Vagina (tissue), 2 donors: ENCODE measurements around the gene BLOC1S6. TPM values are rescaled to one million over a fixed set of nuclear protein-coding genes. Genes with fewer than 3 reads are reported as not detected.

Experiments
- DNase-seq, 2 donors: peaks; one replicate each; pipeline ENCODE4 v3.0.0-alpha.2; 2017; ENCODE audit errors: extremely low spot score in 2 of 2
- H3K27ac ChIP-seq: fragments of 200-600 bp; sonication (generic); one replicate; pipeline ENCODE4 v1.5.1; 2019
- H3K27me3 ChIP-seq: fragments of 200-600 bp; sonication (generic); one replicate; pipeline ENCODE4 v1.5.1; 2019
- H3K36me3 ChIP-seq, 2 donors: fragments of 200-600 bp; sonication (generic); one replicate each; pipeline ENCODE4 v1.5.1; 2017 to 2019
- H3K4me1 ChIP-seq: fragments of 200-600 bp; sonication (generic); one replicate; pipeline ENCODE4 v1.5.1; 2019
- H3K4me3 ChIP-seq, 2 donors: fragments of 200-600 bp; sonication (generic); 1 replicate in 1 of 2; 2 replicates in 1 of 2; pipeline ENCODE4 v1.5.1; 2016 to 2019
- H3K9me3 ChIP-seq: fragments of 200-600 bp; sonication (generic); one replicate; pipeline ENCODE4 v1.5.1; 2019
- POLR2A ChIP-seq, 2 donors: fragments of 450-650 bp; IDR thresholded peaks; one replicate each; pipeline ENCODE4 v1.6.1; 2017; ENCODE audit warnings: antibody characterized with exemption in 2 of 2, mild to moderate bottlenecking in 2 of 2, moderate library complexity in 2 of 2
- POLR2AphosphoS5 ChIP-seq, 2 donors: sonication (generic); formaldehyde crosslinking; IDR thresholded peaks; one replicate each; pipeline ENCODE4 v1.9.0; 2017; ENCODE audit warnings: antibody characterized with exemption in 2 of 2, mild to moderate bottlenecking in 2 of 2, low read depth in 1 of 2; ENCODE audit not compliant: insufficient read depth in 1 of 2
- intact Hi-C: fragments of 100-400 bp; cut with DNase I; formaldehyde crosslinking; loops from one replicate; pipeline ENCODE4 v1.15.1; 2023
- total RNA-seq: library from RNA; depleted of rRNA; stranded (reverse); fragments of >200 nt; gene quantifications from one replicate; pipeline ENCODE4 v1.2.3, GENCODE V29; 2016
- TF ChIP-seq, protein P1 (sequence below), 3 experiments: fragments of 450-650 bp in 2 of 3; fragments of 200-600 bp in 1 of 3; sonication (generic) in 1 of 3; IDR thresholded peaks; one replicate each; pipeline ENCODE4 v1.5.1; 2017 to 2019; ENCODE audit warnings: antibody characterized with exemption in 3 of 3, mild to moderate bottlenecking in 2 of 3, moderate library complexity in 2 of 3

The BLOC1S6 gene
- total RNA-seq, 1 donor from 2014 or later, result 45.2 TPM

GRCh38 chr15:45544266-45545023, 42.7 kb upstream of the BLOC1S6 start:
- Histone ChIP-seq H3K36me3 (no peaks in the 10 kb centered on the region), H3K27me3 (no peaks in the 10 kb centered on the region), H3K4me1 (peaks cover under 1% of the 10 kb centered on the region), H3K4me3 (no peak overlapping the region), H3K27ac (no peak overlapping the region), H3K9me3 (no peaks in the 10 kb centered on the region)
- TF ChIP-seq, protein P1, sequence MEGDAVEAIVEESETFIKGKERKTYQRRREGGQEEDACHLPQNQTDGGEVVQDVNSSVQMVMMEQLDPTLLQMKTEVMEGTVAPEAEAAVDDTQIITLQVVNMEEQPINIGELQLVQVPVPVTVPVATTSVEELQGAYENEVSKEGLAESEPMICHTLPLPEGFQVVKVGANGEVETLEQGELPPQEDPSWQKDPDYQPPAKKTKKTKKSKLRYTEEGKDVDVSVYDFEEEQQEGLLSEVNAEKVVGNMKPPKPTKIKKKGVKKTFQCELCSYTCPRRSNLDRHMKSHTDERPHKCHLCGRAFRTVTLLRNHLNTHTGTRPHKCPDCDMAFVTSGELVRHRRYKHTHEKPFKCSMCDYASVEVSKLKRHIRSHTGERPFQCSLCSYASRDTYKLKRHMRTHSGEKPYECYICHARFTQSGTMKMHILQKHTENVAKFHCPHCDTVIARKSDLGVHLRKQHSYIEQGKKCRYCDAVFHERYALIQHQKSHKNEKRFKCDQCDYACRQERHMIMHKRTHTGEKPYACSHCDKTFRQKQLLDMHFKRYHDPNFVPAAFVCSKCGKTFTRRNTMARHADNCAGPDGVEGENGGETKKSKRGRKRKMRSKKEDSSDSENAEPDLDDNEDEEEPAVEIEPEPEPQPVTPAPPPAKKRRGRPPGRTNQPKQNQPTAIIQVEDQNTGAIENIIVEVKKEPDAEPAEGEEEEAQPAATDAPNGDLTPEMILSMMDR (IDR thresholded peaks at IDR 0.05), result no peak
- TF ChIP-seq POLR2A (IDR thresholded peaks at IDR 0.05) (no peak), POLR2AphosphoS5 (IDR thresholded peaks at IDR 0.05; ENCODE audit: insufficient read depth in 1 of 2, low read depth in 1 of 2) (no peak)
- intact Hi-C loops, result no loop called here
- no peak for DNase-seq

DNA sequence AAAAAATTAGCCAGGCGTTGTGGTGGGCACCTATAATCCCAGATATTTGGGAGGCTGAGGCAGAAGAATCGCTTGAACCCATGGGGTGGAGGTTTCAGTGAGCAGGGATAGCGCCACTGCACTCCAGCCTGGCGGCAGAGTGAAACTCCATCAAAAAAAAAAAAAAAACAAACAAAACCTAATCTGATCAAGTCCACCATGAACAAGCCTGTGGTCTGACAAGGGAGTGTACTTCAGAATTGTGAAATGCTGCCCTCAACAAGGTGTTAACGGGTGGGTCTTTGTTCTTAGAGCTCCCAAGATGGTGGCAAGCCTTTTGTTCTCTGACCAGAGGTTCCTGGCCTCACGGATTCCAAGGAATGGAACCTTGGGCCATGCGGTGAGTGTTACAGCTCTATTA, 40.4 kb upstream of the BLOC1S6 start:
- no peak overlapping the region for H3K27ac ChIP-seq
- TF ChIP-seq POLR2A (IDR thresholded peaks at IDR 0.05) (no peak), POLR2AphosphoS5 (IDR thresholded peaks at IDR 0.05; ENCODE audit: insufficient read depth in 1 of 2, low read depth in 1 of 2) (no peak)
- TF ChIP-seq, protein P1 (IDR thresholded peaks at IDR 0.05), result no peak
- no peak overlapping the region for H3K4me3 ChIP-seq
- intact Hi-C loops, result no loop called here
- H3K36me3 ChIP-seq, result no peaks in the 10 kb centered on the region
- H3K9me3 ChIP-seq, result no peaks in the 10 kb centered on the region
- DNase-seq, result no peak
- peaks cover 10% of the 10 kb centered on the region for H3K4me1 ChIP-seq
- H3K27me3 ChIP-seq, result no peaks in the 10 kb centered on the region

DNA sequence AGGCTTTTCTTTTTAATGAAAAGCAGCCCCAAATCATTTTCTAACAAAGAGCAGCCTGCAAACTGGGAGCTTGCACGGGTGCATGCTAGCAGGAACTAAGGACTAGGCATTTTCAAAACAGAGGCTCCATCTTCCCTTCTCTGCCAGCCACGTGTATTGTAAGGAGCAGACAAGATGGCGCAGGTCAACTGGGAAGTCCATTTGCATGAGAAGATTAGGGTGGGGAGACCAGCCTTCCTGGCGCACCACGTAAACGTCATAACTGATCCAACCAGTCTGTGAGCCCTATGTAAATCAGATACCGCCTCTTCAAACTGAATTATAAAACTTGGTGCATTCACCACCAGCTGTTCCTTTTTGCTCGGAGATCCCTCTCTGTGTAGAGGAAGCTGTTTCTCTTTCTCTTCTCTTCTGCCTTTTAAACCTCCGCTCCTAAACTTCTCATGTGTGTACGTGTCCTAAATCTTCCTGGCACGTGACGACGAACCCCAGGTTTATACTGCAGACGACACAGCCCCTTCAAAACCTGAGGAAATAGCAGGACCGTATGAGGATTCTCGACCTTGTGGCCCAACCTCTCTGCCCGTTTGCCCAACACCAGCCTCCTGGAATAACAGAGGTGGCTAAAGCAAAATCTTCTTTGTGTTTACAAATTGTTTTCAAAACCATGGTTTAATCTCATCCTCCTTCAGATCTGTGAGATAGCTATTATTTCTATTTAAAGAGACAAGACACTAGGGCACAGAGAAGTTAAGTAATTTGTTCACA, 38.2 kb upstream of the BLOC1S6 start:
- H3K27ac ChIP-seq, result no peak overlapping the region
- no peaks in the 10 kb centered on the region for H3K27me3 ChIP-seq
- H3K36me3 ChIP-seq, result no peaks in the 10 kb centered on the region
- no peaks in the 10 kb centered on the region for H3K9me3 ChIP-seq
- peaks cover 10% of the 10 kb centered on the region for H3K4me1 ChIP-seq
- intact Hi-C loops, result no loop called here
- no peak overlapping the region for H3K4me3 ChIP-seq
- TF ChIP-seq POLR2AphosphoS5 (IDR thresholded peaks at IDR 0.05; ENCODE audit: insufficient read depth in 1 of 2, low read depth in 1 of 2) (no peak), POLR2A (IDR thresholded peaks at IDR 0.05) (no peak)
- TF ChIP-seq, protein P1 (IDR thresholded peaks at IDR 0.05), result no peak
- DNase-seq, result no peak

- no peaks in the 10 kb centered on the region for H3K9me3 ChIP-seq
- TF ChIP-seq, protein P1 (IDR thresholded peaks at IDR 0.05), result no peak
- TF ChIP-seq POLR2A (IDR thresholded peaks at IDR 0.05), result no peak
- no peak for TF ChIP-seq POLR2AphosphoS5 (IDR thresholded peaks at IDR 0.05; ENCODE audit: insufficient read depth in 1 of 2, low read depth in 1 of 2)
- H3K4me3 ChIP-seq, result no peak overlapping the region
- peaks cover 10% of the 10 kb centered on the region for H3K4me1 ChIP-seq
- H3K27ac ChIP-seq, result no peak overlapping the region
- intact Hi-C loops, result no loop called here
- no peaks in the 10 kb centered on the region for H3K27me3 ChIP-seq
- no peak for DNase-seq
- no peaks in the 10 kb centered on the region for H3K36me3 ChIP-seq
These were observed 37.5 kb upstream of the BLOC1S6 start for GRCh38 chr15:45549541-45550220.
